ENCODE measurements around the gene VDAC1.

The VDAC1 gene

DNA sequence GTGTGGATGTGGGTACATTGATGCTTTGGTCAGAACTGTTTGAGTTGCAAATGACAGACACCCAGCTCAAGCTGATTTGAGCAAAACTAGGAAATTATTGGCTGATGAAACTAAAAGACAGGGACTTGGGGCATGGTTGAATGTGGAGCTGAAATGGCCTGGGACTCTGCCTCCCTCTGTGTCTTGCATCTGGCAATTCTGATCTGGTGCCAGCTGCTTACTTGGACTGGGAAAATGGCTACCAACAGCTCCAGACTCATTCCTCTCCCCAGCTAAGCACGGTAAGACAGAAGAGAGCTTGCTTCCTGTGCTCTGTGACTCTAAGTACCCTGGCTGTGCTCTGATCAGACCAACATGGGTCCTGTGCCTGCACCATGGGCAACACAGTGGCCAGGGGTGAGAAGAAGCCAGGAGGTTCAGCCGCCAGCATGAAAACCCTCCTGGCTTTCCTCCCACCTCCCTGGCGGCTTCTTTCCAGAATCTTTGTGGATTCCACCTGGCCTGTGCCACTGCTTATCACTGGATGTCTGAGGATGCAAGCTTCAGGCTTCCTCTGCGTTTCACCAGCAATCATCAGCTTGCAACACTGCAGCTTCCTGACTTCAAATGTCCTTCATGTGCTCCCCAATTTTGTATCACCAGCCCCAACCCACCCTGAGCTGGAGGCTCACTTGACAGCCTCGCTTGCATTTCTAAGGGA is 80.4 kb downstream of the VDAC1 start:
- no peak for DNase-seq

DNA sequence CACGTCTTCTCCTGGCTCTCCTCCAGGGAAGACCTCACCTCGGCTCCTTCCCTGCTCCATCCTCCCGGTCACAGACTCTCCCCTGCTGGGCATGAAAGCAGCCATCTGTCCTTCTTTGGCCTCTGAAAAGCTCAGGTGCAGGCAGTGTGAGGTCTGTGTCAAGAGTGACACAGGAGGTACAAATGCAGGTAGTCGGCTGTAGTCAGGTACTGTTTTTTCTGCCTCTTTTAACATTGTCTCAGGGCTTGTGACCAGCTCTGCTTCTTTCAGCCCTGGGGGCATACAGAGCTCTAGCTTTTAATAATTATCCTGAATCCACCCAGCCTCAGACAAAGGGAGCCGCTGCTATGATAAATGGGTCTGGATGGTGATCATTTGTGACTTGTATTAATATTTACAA is 82.8 kb downstream of the VDAC1 start:
- DNase-seq, result peak; percentile 47

Data from eye (tissue), 1 donor.